ENCODE data around the gene NFKB2. TPM values are rescaled to one million over a fixed set of nuclear protein-coding genes. Genes with fewer than 3 reads are reported as not detected.

The NFKB2 gene
- total RNA-seq, 1 experiment from 2014 or later, result 64.7 TPM

DNA sequence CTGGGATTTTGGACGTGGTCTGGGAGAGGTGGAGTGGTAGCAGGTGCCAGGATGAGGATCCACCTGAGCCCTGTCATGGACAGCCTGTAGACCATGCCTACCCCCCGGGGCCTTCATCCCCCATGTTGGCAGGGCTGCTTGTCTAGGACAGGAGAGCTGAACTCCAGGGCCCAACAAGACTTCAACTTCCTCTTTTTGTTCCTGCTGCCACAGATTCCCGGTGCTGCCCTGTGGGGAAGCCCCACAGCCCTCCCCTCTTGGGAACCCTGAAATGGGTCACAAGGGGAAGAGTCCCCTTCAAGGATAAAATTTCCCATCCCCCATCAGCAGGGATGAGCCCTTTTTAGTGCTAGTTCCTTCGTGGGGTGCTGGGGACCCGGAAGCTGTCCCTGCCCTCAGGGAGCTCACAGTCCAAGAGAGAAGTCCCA is 38.1 kb downstream of the NFKB2 start:
- Mint-ChIP-seq H3K4me1 (ENCODE audit: low read depth, unreplicated experiment) (peaks cover 24% of the 10 kb centered on the region), H3K27me3 (ENCODE audit: unreplicated experiment) (peaks cover 27% of the 10 kb centered on the region), H3K9me3 (ENCODE audit: low read depth, unreplicated experiment) (no peaks in the 10 kb centered on the region), H3K4me3 (ENCODE audit: low read depth, unreplicated experiment) (peak overlapping the region; percentile 81), H3K27ac (ENCODE audit: unreplicated experiment) (no peak overlapping the region), H3K36me3 (ENCODE audit: insufficient read depth, unreplicated experiment) (peaks cover 21% of the 10 kb centered on the region)
- TF ChIP-seq, protein P1, sequence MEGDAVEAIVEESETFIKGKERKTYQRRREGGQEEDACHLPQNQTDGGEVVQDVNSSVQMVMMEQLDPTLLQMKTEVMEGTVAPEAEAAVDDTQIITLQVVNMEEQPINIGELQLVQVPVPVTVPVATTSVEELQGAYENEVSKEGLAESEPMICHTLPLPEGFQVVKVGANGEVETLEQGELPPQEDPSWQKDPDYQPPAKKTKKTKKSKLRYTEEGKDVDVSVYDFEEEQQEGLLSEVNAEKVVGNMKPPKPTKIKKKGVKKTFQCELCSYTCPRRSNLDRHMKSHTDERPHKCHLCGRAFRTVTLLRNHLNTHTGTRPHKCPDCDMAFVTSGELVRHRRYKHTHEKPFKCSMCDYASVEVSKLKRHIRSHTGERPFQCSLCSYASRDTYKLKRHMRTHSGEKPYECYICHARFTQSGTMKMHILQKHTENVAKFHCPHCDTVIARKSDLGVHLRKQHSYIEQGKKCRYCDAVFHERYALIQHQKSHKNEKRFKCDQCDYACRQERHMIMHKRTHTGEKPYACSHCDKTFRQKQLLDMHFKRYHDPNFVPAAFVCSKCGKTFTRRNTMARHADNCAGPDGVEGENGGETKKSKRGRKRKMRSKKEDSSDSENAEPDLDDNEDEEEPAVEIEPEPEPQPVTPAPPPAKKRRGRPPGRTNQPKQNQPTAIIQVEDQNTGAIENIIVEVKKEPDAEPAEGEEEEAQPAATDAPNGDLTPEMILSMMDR (IDR thresholded peaks at IDR 0.05; ENCODE audit: unreplicated experiment), result no peak
- intact Hi-C loops (cut with micrococcal nuclease; ENCODE audit: unreplicated experiment), result no loop called here
- BruUV-seq (replicated peaks), result no TSS peak
- no peak for DNase-seq
- CTCF ChIA-PET, result no interaction called here

DNA sequence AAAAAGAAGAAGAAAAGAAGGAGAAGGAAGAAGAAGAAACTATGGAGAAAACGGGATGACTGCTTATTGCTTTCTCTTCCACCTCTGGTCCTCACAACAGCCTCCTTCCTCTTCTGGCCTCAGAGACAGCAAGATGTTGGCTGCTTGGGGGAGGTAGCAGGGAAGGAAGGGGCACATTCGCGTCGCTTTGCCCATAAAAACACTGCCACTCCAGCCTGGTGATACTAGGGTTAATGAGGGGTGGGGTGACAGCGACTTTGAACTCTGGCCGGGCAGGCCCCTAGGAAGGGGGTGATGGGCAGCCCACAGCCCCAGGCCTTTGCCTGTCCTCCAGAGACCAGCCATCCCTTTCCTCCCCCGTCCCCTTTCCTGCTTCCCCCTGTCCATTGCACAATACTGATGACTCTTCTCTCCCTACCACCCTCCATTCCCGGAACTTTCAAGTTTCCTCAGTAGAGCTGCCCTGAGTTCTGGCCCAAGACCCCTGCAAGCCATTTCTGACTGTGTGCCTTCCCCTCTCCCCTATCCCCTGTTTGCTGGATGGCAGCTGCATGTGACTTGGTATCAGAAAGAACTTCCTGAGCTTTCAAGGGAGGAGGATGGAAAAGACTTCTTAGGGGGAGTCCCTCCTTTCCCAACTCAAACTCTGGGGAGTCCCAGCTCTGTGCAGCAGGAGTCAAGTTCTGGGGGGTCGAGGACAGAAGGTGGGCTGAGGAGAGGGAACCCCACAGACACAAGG is 39.1 kb downstream of the NFKB2 start:
- no peak for DNase-seq
- H3K27ac Mint-ChIP-seq (ENCODE audit: unreplicated experiment), result no peak overlapping the region
- no TSS peak for BruUV-seq (replicated peaks)
- TF ChIP-seq, protein P1 (IDR thresholded peaks at IDR 0.05; ENCODE audit: unreplicated experiment), result no peak
- CTCF ChIA-PET, result interaction anchor here (0.9 kb wide), 2 partner anchors 14 to 39 kb away, joined by 4 read pairs; partner anchors contain the start of genes FBXL15 and NFKB2
- peaks cover 27% of the 10 kb centered on the region for H3K27me3 Mint-ChIP-seq (ENCODE audit: unreplicated experiment)
- intact Hi-C loops (cut with micrococcal nuclease; ENCODE audit: unreplicated experiment), result no loop called here
- peaks cover 24% of the 10 kb centered on the region for H3K4me1 Mint-ChIP-seq (ENCODE audit: low read depth, unreplicated experiment)
- H3K9me3 Mint-ChIP-seq (ENCODE audit: low read depth, unreplicated experiment), result no peaks in the 10 kb centered on the region
- peaks cover 21% of the 10 kb centered on the region for H3K36me3 Mint-ChIP-seq (ENCODE audit: insufficient read depth, unreplicated experiment)
- no peak overlapping the region for H3K4me3 Mint-ChIP-seq (ENCODE audit: low read depth, unreplicated experiment)

GRCh38 chr10:102435133-102435497 is 39.6 kb downstream of the NFKB2 start:
- BruUV-seq (replicated peaks), result no TSS peak
- Mint-ChIP-seq H3K9me3 (ENCODE audit: low read depth, unreplicated experiment) (no peaks in the 10 kb centered on the region), H3K27ac (ENCODE audit: unreplicated experiment) (no peak overlapping the region), H3K4me1 (ENCODE audit: low read depth, unreplicated experiment) (peaks cover 24% of the 10 kb centered on the region), H3K27me3 (ENCODE audit: unreplicated experiment) (peaks cover 27% of the 10 kb centered on the region), H3K36me3 (ENCODE audit: insufficient read depth, unreplicated experiment) (peaks cover 21% of the 10 kb centered on the region), H3K4me3 (ENCODE audit: low read depth, unreplicated experiment) (no peak overlapping the region)
- TF ChIP-seq, protein P1 (IDR thresholded peaks at IDR 0.05; ENCODE audit: unreplicated experiment), result no peak
- DNase-seq, result no peak
- intact Hi-C loops (cut with micrococcal nuclease; ENCODE audit: unreplicated experiment), result no loop called here
- CTCF ChIA-PET, result interaction anchor here (0.9 kb wide), 2 partner anchors 15 to 39 kb away, joined by 4 read pairs; partner anchors contain the start of genes FBXL15 and NFKB2

DNA sequence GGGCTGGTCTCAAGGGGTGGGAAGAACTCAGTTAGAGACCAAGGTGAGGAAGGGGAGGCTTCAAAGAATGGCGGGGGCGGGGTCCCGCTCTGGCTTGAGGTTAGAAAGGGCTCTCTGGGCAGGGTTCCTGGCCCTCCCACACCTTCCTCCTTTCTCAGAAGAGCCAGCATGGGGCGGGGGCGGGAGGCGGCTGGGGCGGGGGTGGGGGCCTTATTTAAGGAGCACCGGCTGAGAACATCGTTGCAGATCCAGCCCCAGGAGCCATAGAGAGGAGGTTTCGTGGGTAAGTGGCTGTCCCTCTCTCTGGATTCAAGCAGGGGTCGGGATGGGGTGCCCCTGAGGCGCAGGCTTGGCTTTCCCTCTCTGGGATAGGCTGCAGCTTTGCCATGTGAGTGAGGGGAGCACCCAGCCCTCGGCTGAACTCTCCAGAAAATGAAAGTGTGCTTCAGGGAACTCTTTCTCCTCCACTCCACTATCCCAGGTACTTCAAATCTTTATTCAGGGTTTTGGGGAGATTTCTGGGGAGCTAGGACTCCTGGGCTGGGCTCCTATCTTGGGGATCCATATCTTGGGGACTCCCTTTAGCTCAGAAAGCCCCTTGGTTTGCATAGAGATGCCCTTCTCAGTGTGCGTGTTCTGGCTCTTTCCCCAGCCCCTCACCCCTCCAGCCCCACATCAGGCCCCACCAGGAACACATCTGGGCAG is 40.2 kb downstream of the NFKB2 start:
- TF ChIP-seq, protein P1 (IDR thresholded peaks at IDR 0.05; ENCODE audit: unreplicated experiment), result no peak
- Mint-ChIP-seq H3K9me3 (ENCODE audit: low read depth, unreplicated experiment) (no peaks in the 10 kb centered on the region), H3K4me1 (ENCODE audit: low read depth, unreplicated experiment) (peaks cover 24% of the 10 kb centered on the region), H3K27me3 (ENCODE audit: unreplicated experiment) (peaks cover 27% of the 10 kb centered on the region), H3K27ac (ENCODE audit: unreplicated experiment) (no peak overlapping the region), H3K4me3 (ENCODE audit: low read depth, unreplicated experiment) (no peak overlapping the region), H3K36me3 (ENCODE audit: insufficient read depth, unreplicated experiment) (peaks cover 21% of the 10 kb centered on the region)
- no TSS peak for BruUV-seq (replicated peaks)
- no peak for DNase-seq
- CTCF ChIA-PET, result no interaction called here
- intact Hi-C loops (cut with micrococcal nuclease; ENCODE audit: unreplicated experiment), result no loop called here

Measured in Calu3 (cell line).